ENCODE measurements around the gene EVA1B. TPM values are rescaled to one million over a fixed set of nuclear protein-coding genes. Genes with fewer than 3 reads are reported as not detected.

Gene EVA1B
- total RNA-seq, 1 experiment from 2014 or later, result 5.5 TPM

DNA sequence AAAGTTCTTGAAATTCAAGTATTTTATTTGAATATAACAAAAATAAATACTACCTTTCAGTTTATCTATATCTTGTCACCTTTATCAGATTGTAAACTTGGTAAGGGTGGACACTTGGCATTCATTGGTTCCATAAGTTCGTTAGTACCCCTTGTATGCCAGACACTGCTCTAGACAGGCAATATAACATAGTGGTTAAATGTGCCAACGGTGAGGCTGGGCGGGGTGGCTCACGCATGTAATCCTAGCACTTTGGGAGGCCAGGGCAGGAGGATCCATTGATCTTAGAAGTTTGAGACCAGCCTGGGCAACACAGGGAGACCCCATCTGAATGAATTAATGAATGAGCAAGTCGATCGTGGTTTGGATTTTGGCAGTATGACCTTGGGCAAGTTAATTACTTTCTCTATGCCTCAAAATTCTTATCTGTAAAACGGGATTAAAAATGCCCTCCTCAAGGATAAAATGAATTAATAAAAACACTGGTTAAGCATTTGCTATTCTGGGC, 43.6 kb downstream of the EVA1B start:
- H2BK5ac ChIP-seq (ENCODE audit: insufficient read length, low read length), result no peak overlapping the region
- H2BK20ac ChIP-seq (ENCODE audit: low read depth, low read length, poor library complexity, severe bottlenecking), result no peak overlapping the region
- H3K79me2 ChIP-seq (ENCODE audit: insufficient read depth, low read length), result no peaks in the 10 kb centered on the region
- H2AFZ ChIP-seq (ENCODE audit: low read length), result no peak overlapping the region
- H2BK12ac ChIP-seq (ENCODE audit: insufficient read length, low read depth, low read length), result no peak overlapping the region
- no peak for DNase-seq
- no peaks in the 10 kb centered on the region for H4K20me1 ChIP-seq (ENCODE audit: control insufficient read depth, insufficient read depth, insufficient read length)
- no peak overlapping the region for H4K5ac ChIP-seq (ENCODE audit: insufficient read length, low read depth, low read length)
- no peak overlapping the region for H3K18ac ChIP-seq (ENCODE audit: insufficient read length, low read depth, low read length)
- no peaks in the 10 kb centered on the region for H3K23me2 ChIP-seq (ENCODE audit: insufficient read length, low read depth, low read length, poor library complexity, severe bottlenecking)
- H2BK15ac ChIP-seq (ENCODE audit: low read depth, low read length), result no peak overlapping the region
- peak overlapping the region in 2 of 3 experiments; percentile 42 to 68; a peak in 2 of 7 replicates for H3K27ac Mint-ChIP-seq
- no peak overlapping the region for H3K4ac ChIP-seq (ENCODE audit: low read depth, low read length)
- TF ChIP-seq, protein P1, sequence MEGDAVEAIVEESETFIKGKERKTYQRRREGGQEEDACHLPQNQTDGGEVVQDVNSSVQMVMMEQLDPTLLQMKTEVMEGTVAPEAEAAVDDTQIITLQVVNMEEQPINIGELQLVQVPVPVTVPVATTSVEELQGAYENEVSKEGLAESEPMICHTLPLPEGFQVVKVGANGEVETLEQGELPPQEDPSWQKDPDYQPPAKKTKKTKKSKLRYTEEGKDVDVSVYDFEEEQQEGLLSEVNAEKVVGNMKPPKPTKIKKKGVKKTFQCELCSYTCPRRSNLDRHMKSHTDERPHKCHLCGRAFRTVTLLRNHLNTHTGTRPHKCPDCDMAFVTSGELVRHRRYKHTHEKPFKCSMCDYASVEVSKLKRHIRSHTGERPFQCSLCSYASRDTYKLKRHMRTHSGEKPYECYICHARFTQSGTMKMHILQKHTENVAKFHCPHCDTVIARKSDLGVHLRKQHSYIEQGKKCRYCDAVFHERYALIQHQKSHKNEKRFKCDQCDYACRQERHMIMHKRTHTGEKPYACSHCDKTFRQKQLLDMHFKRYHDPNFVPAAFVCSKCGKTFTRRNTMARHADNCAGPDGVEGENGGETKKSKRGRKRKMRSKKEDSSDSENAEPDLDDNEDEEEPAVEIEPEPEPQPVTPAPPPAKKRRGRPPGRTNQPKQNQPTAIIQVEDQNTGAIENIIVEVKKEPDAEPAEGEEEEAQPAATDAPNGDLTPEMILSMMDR (conservative IDR thresholded peaks at IDR 0.05), result no peak
- H3K4me1 Mint-ChIP-seq, result no peaks in the 10 kb centered on the region
- WGBS (ENCODE audit: extremely low coverage, insufficient read length, low lambda C conversion rate), result no CpG with 5 or more reads among the region's 7 CpGs
- H2BK120ac ChIP-seq (ENCODE audit: low read depth, low read length, poor library complexity, severe bottlenecking), result no peak overlapping the region
- no peak overlapping the region for H3K23ac ChIP-seq (ENCODE audit: insufficient read length, low read depth, low read length)
- no peak overlapping the region for H3K27ac ChIP-seq (ENCODE audit: insufficient read length, low read depth, low read length)
- H3K9ac ChIP-seq (ENCODE audit: extremely low read depth, insufficient read length, low read length), result no peak overlapping the region
- no peak overlapping the region for H3K14ac ChIP-seq (ENCODE audit: insufficient read depth, low read length)
- no peak overlapping the region for H2AK5ac ChIP-seq (ENCODE audit: insufficient read length, low read length)
- H3K27me3 Mint-ChIP-seq (ENCODE audit: low read depth), result no peaks in the 10 kb centered on the region
- H3K27me3 ChIP-seq (ENCODE audit: insufficient read depth, low read length), result no peaks in the 10 kb centered on the region
- no peaks in the 10 kb centered on the region for H3K4me1 ChIP-seq (ENCODE audit: insufficient read depth, low read length)
- H3K4me3 Mint-ChIP-seq, result no peak overlapping the region
- no peak overlapping the region for H3K56ac ChIP-seq (ENCODE audit: insufficient read length, low read depth, low read length)
- H3K9me3 Mint-ChIP-seq, result no peaks in the 10 kb centered on the region
- H3K36me3 Mint-ChIP-seq (ENCODE audit: insufficient read depth in 1 of 3, low read depth in 3 of 3), result peaks cover 3 to 26% (median 23%) of the 10 kb centered on the region in 3 experiments; a peak in 6 of 7 replicates
- no peak overlapping the region for H3T11ph ChIP-seq (ENCODE audit: low read length)
- H4K91ac ChIP-seq (ENCODE audit: insufficient read length, low read depth, low read length), result no peak overlapping the region
- H3K9me3 ChIP-seq (ENCODE audit: control insufficient read depth, low read depth, low read length), result no peaks in the 10 kb centered on the region
- H3K79me1 ChIP-seq (ENCODE audit: insufficient read depth, low read depth, low read length, poor library complexity, severe bottlenecking), result peaks cover 12% of the 10 kb centered on the region
- H3K4me2 ChIP-seq (ENCODE audit: insufficient read depth, insufficient read length, low read length), result no peak overlapping the region
- H4K8ac ChIP-seq (replicated peaks; ENCODE audit: insufficient read length, low read depth, low read length), result no peak overlapping the region

Data from H9 (cell line).